ENCODE measurements around the gene ARFGEF2. TPM values are rescaled to one million over a fixed set of nuclear protein-coding genes. Genes with fewer than 3 reads are reported as not detected.

ARFGEF2 gene
- polyA plus RNA-seq, 1 experiment: 15.5 TPM

- CTCF ChIA-PET: interaction anchor here (0.6 to 11.2 kb wide), 22 partner anchors 9 to 1178 kb away, joined by 3 to 240 read pairs (median 4); no protein-coding TSS in a partner anchor
- Histone ChIP-seq H3K36me3 (ENCODE audit: control insufficient read depth, insufficient read depth, low read length) (no peaks in the 10 kb centered on the region), H3K4me3 (ENCODE audit: low read depth, low read length) (no peak overlapping the region), H3K27me3 (ENCODE audit: control insufficient read depth, insufficient read depth, low read length) (peaks cover 3% of the 10 kb centered on the region)
- POLR2A ChIA-PET: no interaction called here
- peak; percentile 20 for DNase-seq (ENCODE audit: low read depth)
- TF ChIP-seq, protein P1, sequence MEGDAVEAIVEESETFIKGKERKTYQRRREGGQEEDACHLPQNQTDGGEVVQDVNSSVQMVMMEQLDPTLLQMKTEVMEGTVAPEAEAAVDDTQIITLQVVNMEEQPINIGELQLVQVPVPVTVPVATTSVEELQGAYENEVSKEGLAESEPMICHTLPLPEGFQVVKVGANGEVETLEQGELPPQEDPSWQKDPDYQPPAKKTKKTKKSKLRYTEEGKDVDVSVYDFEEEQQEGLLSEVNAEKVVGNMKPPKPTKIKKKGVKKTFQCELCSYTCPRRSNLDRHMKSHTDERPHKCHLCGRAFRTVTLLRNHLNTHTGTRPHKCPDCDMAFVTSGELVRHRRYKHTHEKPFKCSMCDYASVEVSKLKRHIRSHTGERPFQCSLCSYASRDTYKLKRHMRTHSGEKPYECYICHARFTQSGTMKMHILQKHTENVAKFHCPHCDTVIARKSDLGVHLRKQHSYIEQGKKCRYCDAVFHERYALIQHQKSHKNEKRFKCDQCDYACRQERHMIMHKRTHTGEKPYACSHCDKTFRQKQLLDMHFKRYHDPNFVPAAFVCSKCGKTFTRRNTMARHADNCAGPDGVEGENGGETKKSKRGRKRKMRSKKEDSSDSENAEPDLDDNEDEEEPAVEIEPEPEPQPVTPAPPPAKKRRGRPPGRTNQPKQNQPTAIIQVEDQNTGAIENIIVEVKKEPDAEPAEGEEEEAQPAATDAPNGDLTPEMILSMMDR (IDR thresholded peaks at IDR 0.05; ENCODE audit: insufficient read depth, low read depth, low read length): peak; percentile 71
Observed at GRCh38 chr20:48904566-48905296, 16.8 kb upstream of the ARFGEF2 start.

DNA sequence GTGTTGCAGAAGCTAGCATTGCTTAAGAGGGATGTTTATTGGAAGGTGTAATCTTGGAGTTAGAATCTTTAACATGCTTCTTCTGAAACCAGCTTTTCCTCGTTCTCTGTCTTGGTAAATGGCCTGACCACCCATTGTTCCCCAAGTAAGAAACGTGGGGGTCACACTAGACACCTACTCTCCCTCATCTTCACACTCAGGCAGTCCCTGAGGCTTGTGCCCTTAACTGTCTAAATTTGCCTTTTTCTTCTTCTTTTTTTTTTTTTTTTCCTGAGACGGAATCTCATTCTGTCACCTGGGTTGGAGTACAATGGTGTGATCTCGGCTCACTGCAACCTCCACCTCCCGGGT lies 16.2 kb upstream of the ARFGEF2 start:
- ChIA-PET CTCF (interaction anchor here (0.6 to 11.2 kb wide), 16 partner anchors 8 to 1179 kb away, joined by 3 to 240 read pairs (median 4); no protein-coding TSS in a partner anchor), POLR2A (no interaction called here)
- H3K27me3 ChIP-seq (ENCODE audit: control insufficient read depth, insufficient read depth, low read length): peaks cover 3% of the 10 kb centered on the region
- DNase-seq (ENCODE audit: low read depth): no peak
- TF ChIP-seq, protein P1 (IDR thresholded peaks at IDR 0.05; ENCODE audit: insufficient read depth, low read depth, low read length): no peak
- no peaks in the 10 kb centered on the region for H3K36me3 ChIP-seq (ENCODE audit: control insufficient read depth, insufficient read depth, low read length)
- H3K4me3 ChIP-seq (ENCODE audit: low read depth, low read length): no peak overlapping the region

GRCh38 chr20:48906221-48906877 lies 15.2 kb upstream of the ARFGEF2 start:
- ChIA-PET CTCF (interaction anchor here (1.1 to 11.2 kb wide), 3 partner anchors 198 to 250 kb away, joined by 3 to 240 read pairs (median 12); no protein-coding TSS in a partner anchor), POLR2A (interaction anchor here (0.6 kb wide), 1 partner anchor 93 kb away, joined by 3 read pairs; no protein-coding TSS in a partner anchor)
- no peak for DNase-seq (ENCODE audit: low read depth)
- H3K27me3 ChIP-seq (ENCODE audit: control insufficient read depth, insufficient read depth, low read length): peaks cover 3% of the 10 kb centered on the region
- no peak overlapping the region for H3K4me3 ChIP-seq (ENCODE audit: low read depth, low read length)
- TF ChIP-seq, protein P1 (IDR thresholded peaks at IDR 0.05; ENCODE audit: insufficient read depth, low read depth, low read length): no peak
- H3K36me3 ChIP-seq (ENCODE audit: control insufficient read depth, insufficient read depth, low read length): no peaks in the 10 kb centered on the region

DNA sequence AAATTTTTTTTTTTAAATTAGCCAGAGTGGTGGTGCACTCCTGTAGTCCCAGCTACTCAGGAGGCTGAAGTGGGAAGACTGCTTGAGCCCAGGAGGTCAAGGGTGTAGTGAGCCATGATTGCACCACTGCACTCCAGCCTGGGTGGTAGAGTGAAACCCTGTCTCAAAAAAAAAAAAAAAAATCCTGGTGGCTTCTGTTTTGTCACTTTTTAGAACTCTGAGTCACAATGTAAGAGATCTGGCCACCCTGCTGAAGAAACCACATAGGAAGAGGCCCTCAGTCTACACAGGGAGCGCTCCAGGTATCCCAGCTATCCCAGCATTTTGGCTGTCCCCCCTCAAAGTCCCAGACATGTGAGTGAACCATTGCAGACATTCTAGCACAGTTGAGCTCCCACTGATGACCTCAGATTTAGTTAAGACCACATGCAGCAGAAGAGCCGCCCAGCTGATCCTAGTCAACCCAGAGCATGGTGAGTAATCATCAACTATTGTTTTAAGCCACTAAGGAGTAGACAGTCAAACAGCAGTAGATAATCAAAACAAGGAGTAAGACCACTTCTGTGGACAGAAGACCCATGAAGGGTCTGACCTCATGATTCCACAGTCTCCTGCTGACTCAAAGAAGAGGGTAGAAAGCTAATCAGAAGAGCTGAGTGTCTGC lies 12.7 kb upstream of the ARFGEF2 start:
- Histone ChIP-seq H3K27me3 (ENCODE audit: control insufficient read depth, insufficient read depth, low read length) (peaks cover 1% of the 10 kb centered on the region), H3K4me3 (ENCODE audit: low read depth, low read length) (no peak overlapping the region), H3K36me3 (ENCODE audit: control insufficient read depth, insufficient read depth, low read length) (no peaks in the 10 kb centered on the region)
- TF ChIP-seq, protein P1 (IDR thresholded peaks at IDR 0.05; ENCODE audit: insufficient read depth, low read depth, low read length): no peak
- no peak for DNase-seq (ENCODE audit: low read depth)
- POLR2A ChIA-PET: no interaction called here
- CTCF ChIA-PET: interaction anchor here (0.7 to 11.2 kb wide), 4 partner anchors 11 to 253 kb away, joined by 3 to 240 read pairs (median 3); no protein-coding TSS in a partner anchor

DNA sequence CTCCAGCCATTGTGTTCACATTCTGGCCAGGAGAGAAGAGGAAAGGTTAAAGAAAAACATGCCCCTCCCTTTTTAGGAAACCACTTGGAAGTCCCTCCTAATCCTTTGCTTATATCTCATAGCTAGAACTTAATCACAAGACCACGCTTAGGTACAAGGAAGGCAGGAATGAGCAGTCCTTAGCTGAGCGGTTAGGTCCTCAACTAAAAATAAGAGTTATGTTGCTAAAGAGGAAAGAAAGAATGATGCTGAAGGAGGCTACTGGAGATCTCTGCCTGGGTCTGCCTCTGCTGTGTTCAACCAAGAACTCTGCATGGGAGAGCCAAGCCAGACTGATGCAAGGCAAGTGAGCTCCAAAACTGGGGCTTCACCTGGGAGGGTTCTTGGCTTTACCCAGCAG lies 11.6 kb upstream of the ARFGEF2 start:
- ChIA-PET CTCF (interaction anchor here (1.2 to 11.2 kb wide), 2 partner anchors 9 to 254 kb away, joined by 3 to 240 read pairs; no protein-coding TSS in a partner anchor), POLR2A (no interaction called here)
- Histone ChIP-seq H3K36me3 (ENCODE audit: control insufficient read depth, insufficient read depth, low read length) (no peaks in the 10 kb centered on the region), H3K27me3 (ENCODE audit: control insufficient read depth, insufficient read depth, low read length) (peaks cover 1% of the 10 kb centered on the region), H3K4me3 (ENCODE audit: low read depth, low read length) (no peak overlapping the region)
- DNase-seq (ENCODE audit: low read depth): no peak
- TF ChIP-seq, protein P1 (IDR thresholded peaks at IDR 0.05; ENCODE audit: insufficient read depth, low read depth, low read length): no peak
